HEK293 (cell line): ENCODE results near the gene PBRM1.

Source experiments
- BCL11A ChIP-seq: fragments of 450-650 bp; formaldehyde crosslinking; IDR thresholded peaks from 2 replicates; pipeline ENCODE4 v1.5.1; 2016; ENCODE audit warnings: low read depth, missing biosample characterization, missing genetic modification characterization
- EGR2 ChIP-seq: fragments of 450-650 bp; formaldehyde crosslinking; IDR thresholded peaks from 2 replicates; pipeline ENCODE4 v1.5.1; 2016; ENCODE audit warnings: low read depth, missing biosample characterization, missing genetic modification characterization
- GLI2 ChIP-seq: fragments of 450-650 bp; formaldehyde crosslinking; IDR thresholded peaks from 2 replicates; pipeline ENCODE4; 2017; ENCODE audit warnings: missing biosample characterization, missing genetic modification characterization, low read depth, borderline replicate concordance
- HOXA7 ChIP-seq: sonication (generic); formaldehyde crosslinking; IDR thresholded peaks from 2 replicates; pipeline ENCODE4 v1.8.1; 2022; ENCODE audit warnings: missing genetic modification reagents, borderline replicate concordance
- HOXD13 ChIP-seq: sonication (generic); formaldehyde crosslinking; IDR thresholded peaks from 2 replicates; pipeline ENCODE4 v1.8.0; 2022; ENCODE audit warnings: missing genetic modification reagents, borderline replicate concordance
- KLF7 ChIP-seq: fragments of 450-650 bp; formaldehyde crosslinking; IDR thresholded peaks from 2 replicates; pipeline ENCODE4 v1.5.1; 2016; ENCODE audit warnings: missing biosample characterization, missing genetic modification characterization, borderline replicate concordance
- MEIS1 ChIP-seq: sonication (generic); formaldehyde crosslinking; IDR thresholded peaks from 2 replicates; pipeline ENCODE4 v1.8.1; 2022; ENCODE audit warnings: missing genetic modification reagents, mild to moderate bottlenecking, borderline replicate concordance
- OVOL3 ChIP-seq: fragments of 450-650 bp; formaldehyde crosslinking; IDR thresholded peaks from 2 replicates; pipeline ENCODE4 v1.5.1; 2016; ENCODE audit warnings: missing biosample characterization, missing genetic modification characterization
- SP7 ChIP-seq: fragments of 450-650 bp; formaldehyde crosslinking; IDR thresholded peaks from 2 replicates; pipeline ENCODE4 v1.5.1; 2016; ENCODE audit warnings: missing biosample characterization, missing genetic modification characterization
- TRIM28 ChIP-seq: IDR thresholded peaks from 2 replicates; pipeline ENCODE4 v1.6.1; 2011; ENCODE audit warnings: low read length, control low read depth, borderline replicate concordance
- ZBTB1 ChIP-seq: fragments of 450-650 bp; formaldehyde crosslinking; IDR thresholded peaks from 2 replicates; pipeline ENCODE4 v1.5.1; 2016; ENCODE audit warnings: missing biosample characterization, missing genetic modification characterization
- ZBTB17 ChIP-seq: fragments of 450-650 bp; formaldehyde crosslinking; IDR thresholded peaks from 2 replicates; pipeline ENCODE4 v1.5.1; 2016; ENCODE audit warnings: missing biosample characterization, missing genetic modification characterization
- ZFHX2 ChIP-seq: fragments of 450-650 bp; formaldehyde crosslinking; conservative IDR thresholded peaks from 2 replicates; pipeline ENCODE4 v1.5.1; 2016; ENCODE audit warnings: missing biosample characterization, missing genetic modification characterization
- ZFP3 ChIP-seq: fragments of 450-650 bp; formaldehyde crosslinking; IDR thresholded peaks from 2 replicates; pipeline ENCODE4 v1.5.1; 2016; ENCODE audit warnings: low read depth, missing biosample characterization, missing genetic modification characterization
- ZFP37 ChIP-seq: fragments of 450-650 bp; formaldehyde crosslinking; IDR thresholded peaks from 2 replicates; pipeline ENCODE4 v1.5.1; 2016; ENCODE audit warnings: missing biosample characterization, missing genetic modification characterization
- ZIC2 ChIP-seq: fragments of 450-650 bp; formaldehyde crosslinking; IDR thresholded peaks from 2 replicates; pipeline ENCODE4 v1.5.1; 2016; ENCODE audit warnings: missing biosample characterization, missing genetic modification characterization
- ZNF133 ChIP-seq: fragments of 450-650 bp; formaldehyde crosslinking; IDR thresholded peaks from 2 replicates; pipeline ENCODE4 v1.5.1; 2016; ENCODE audit warnings: missing biosample characterization, missing genetic modification characterization
- ZNF16 ChIP-seq: fragments of 450-650 bp; formaldehyde crosslinking; IDR thresholded peaks from 2 replicates; pipeline ENCODE4 v1.5.1; 2016; ENCODE audit warnings: low read depth, missing biosample characterization, missing genetic modification characterization
- ZNF2 ChIP-seq: fragments of 450-650 bp; formaldehyde crosslinking; IDR thresholded peaks from 2 replicates; pipeline ENCODE4 v1.5.1; 2016; ENCODE audit warnings: missing biosample characterization, missing genetic modification characterization
- ZNF202 ChIP-seq: fragments of 450-650 bp; formaldehyde crosslinking; IDR thresholded peaks from 2 replicates; pipeline ENCODE4 v1.5.1; 2016; ENCODE audit warnings: missing biosample characterization, missing genetic modification characterization, borderline replicate concordance
- ZNF335 ChIP-seq: fragments of 450-650 bp; formaldehyde crosslinking; conservative IDR thresholded peaks from 2 replicates; pipeline ENCODE4 v1.5.1; 2016; ENCODE audit warnings: missing biosample characterization, missing genetic modification characterization
- ZNF394 ChIP-seq: fragments of 450-650 bp; formaldehyde crosslinking; IDR thresholded peaks from 2 replicates; pipeline ENCODE4 v1.5.1; 2016; ENCODE audit warnings: missing biosample characterization, missing genetic modification characterization, mild to moderate bottlenecking, moderate library complexity, borderline replicate concordance
- ZNF404 ChIP-seq: fragments of 450-650 bp; formaldehyde crosslinking; IDR thresholded peaks from 2 replicates; pipeline ENCODE4 v1.5.1; 2017; ENCODE audit warnings: missing biosample characterization, missing genetic modification characterization
- ZNF416 ChIP-seq: fragments of 450-650 bp; formaldehyde crosslinking; IDR thresholded peaks from 2 replicates; pipeline ENCODE4 v1.5.1; 2016; ENCODE audit warnings: missing biosample characterization, missing genetic modification characterization
- ZNF423 ChIP-seq: fragments of 450-650 bp; formaldehyde crosslinking; IDR thresholded peaks from 2 replicates; pipeline ENCODE4 v1.5.1; 2016; ENCODE audit warnings: missing biosample characterization, missing genetic modification characterization
- ZNF555 ChIP-seq: fragments of 450-650 bp; formaldehyde crosslinking; conservative IDR thresholded peaks from 2 replicates; pipeline ENCODE4 v1.5.1; 2017; ENCODE audit warnings: missing biosample characterization, mild to moderate bottlenecking, missing genetic modification characterization, inconsistent platforms
- ZNF558 ChIP-seq: fragments of 450-650 bp; formaldehyde crosslinking; IDR thresholded peaks from 2 replicates; pipeline ENCODE4 v1.5.1; 2016; ENCODE audit warnings: missing biosample characterization, missing genetic modification characterization
- ZNF585B ChIP-seq: fragments of 450-650 bp; formaldehyde crosslinking; IDR thresholded peaks from 2 replicates; pipeline ENCODE4 v1.5.1; 2016; ENCODE audit warnings: missing biosample characterization, missing genetic modification characterization
- ZNF600 ChIP-seq: fragments of 450-650 bp; formaldehyde crosslinking; IDR thresholded peaks from 2 replicates; pipeline ENCODE4 v1.5.1; 2016; ENCODE audit warnings: missing biosample characterization, missing genetic modification characterization
- ZNF621 ChIP-seq: fragments of 450-650 bp; formaldehyde crosslinking; IDR thresholded peaks from 2 replicates; pipeline ENCODE4 v1.5.1; 2017; ENCODE audit warnings: missing biosample characterization, missing genetic modification characterization
- ZNF658 ChIP-seq: fragments of 450-650 bp; formaldehyde crosslinking; IDR thresholded peaks from 2 replicates; pipeline ENCODE4; 2016; ENCODE audit warnings: missing biosample characterization, missing genetic modification characterization
- TF ChIP-seq, protein P1 (sequence below): fragments of 450-650 bp; formaldehyde crosslinking; IDR thresholded peaks from 2 replicates; pipeline ENCODE4 v1.5.1; 2016; ENCODE audit warnings: missing biosample characterization, missing genetic modification characterization
- TF ChIP-seq, protein P2 (sequence below): fragments of 450-650 bp; formaldehyde crosslinking; IDR thresholded peaks from 2 replicates; pipeline ENCODE4 v1.5.1; 2016; ENCODE audit warnings: missing biosample characterization, missing genetic modification characterization
- TF ChIP-seq, protein P3 (sequence below): fragments of 450-650 bp; IDR thresholded peaks from 2 replicates; pipeline ENCODE4 v1.5.1; 2018; ENCODE audit warnings: missing biosample characterization, mild to moderate bottlenecking, missing genetic modification characterization

PBRM1 gene

DNA sequence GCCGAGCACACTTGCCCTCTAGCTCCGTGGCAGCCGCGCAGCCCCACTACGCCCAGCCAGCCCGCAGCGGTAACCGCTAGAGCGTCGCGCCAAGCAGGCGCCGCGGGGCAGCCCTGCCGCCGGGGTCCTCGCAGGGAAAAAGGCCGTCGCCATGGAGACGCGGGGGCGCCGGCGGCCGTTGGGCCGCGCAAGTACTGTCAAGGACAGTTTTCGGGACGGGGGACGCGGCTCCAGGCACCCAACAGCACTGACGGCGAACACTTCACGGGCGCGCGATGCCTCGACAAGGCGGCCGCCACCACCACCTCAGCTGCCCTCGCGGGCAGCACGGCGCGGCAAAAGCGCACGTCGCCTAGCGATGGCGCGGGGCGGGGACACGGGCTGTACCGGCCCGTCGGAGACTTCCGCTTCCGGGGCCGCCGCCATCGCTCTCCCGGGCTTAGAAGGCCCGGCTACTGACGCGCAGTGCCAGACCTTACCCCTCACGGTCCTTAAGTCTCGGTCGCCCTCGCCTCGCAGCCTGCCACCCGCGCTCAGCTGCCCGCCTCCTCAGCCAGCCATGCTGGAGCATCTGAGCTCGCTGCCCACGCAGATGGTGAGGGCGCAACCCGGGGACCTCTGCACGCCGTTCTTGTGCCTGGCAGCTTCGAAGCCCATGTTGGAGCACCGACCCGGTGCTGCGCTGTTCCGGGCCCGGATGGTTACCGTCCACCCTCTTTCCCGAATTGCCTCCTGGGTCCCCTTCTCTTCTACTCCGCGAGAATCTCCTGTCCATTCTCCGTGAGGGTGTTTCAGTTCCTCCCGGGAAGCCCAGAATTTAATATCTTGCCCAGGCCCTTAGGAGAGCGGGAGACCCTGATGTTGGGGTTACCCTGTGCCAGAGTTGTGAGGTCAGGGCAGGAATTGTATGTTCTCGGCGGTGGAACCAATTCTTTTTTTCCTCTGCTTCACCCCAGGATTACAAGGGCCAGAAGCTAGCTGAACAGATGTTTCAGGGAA, 20.3 kb upstream of the PBRM1 start, which contains the start of the genes GLT8D1 and SPCS1 (continued):
- peak; percentile 66 for TF ChIP-seq EGR2
- TF ChIP-seq SP7 (tag by site-specific recombination): peak; percentile 66
- peak; percentile 71; the same call in 1 of the 2 replicates for TF ChIP-seq ZNF2 (tag by site-specific recombination)
- TF ChIP-seq BCL11A (tag by site-specific recombination): no peak
- TF ChIP-seq GLI2 (tag by site-specific recombination): no peak
- TF ChIP-seq ZFHX2 (tag by site-specific recombination): peak; percentile 85
- no peak for TF ChIP-seq HOXA7 (CRISPR knock-in tag)
- TF ChIP-seq ZNF558: no peak
- TF ChIP-seq OVOL3 (tag by site-specific recombination): no peak
- peak; percentile 100 for TF ChIP-seq ZBTB1 (tag by site-specific recombination)
- TF ChIP-seq TRIM28: no peak
- TF ChIP-seq ZNF423 (tag by site-specific recombination): no peak
- no peak for TF ChIP-seq ZNF658 (tag by site-specific recombination)
- no peak for TF ChIP-seq ZNF202 (tag by site-specific recombination)
- no peak; the same call in 1 of the 2 replicates for TF ChIP-seq ZNF133 (tag by site-specific recombination)
- no peak for TF ChIP-seq MEIS1 (CRISPR knock-in tag)
- TF ChIP-seq ZFP3: no peak
- TF ChIP-seq, protein P1, sequence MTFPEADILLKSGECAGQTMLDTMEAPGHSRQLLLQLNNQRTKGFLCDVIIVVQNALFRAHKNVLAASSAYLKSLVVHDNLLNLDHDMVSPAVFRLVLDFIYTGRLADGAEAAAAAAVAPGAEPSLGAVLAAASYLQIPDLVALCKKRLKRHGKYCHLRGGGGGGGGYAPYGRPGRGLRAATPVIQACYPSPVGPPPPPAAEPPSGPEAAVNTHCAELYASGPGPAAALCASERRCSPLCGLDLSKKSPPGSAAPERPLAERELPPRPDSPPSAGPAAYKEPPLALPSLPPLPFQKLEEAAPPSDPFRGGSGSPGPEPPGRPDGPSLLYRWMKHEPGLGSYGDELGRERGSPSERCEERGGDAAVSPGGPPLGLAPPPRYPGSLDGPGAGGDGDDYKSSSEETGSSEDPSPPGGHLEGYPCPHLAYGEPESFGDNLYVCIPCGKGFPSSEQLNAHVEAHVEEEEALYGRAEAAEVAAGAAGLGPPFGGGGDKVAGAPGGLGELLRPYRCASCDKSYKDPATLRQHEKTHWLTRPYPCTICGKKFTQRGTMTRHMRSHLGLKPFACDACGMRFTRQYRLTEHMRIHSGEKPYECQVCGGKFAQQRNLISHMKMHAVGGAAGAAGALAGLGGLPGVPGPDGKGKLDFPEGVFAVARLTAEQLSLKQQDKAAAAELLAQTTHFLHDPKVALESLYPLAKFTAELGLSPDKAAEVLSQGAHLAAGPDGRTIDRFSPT (tag by site-specific recombination): no peak
- TF ChIP-seq ZNF555: no peak
- TF ChIP-seq ZFP37 (tag by site-specific recombination): 0 out of 2 replicates have a peak, but pooled peaks have one; percentile 18
- peak; percentile 21; the same call in 1 of the 2 replicates for TF ChIP-seq ZNF394 (tag by site-specific recombination)
- TF ChIP-seq HOXD13 (CRISPR knock-in tag): no peak
- TF ChIP-seq ZNF335: peak; percentile 93
- TF ChIP-seq ZNF416 (tag by site-specific recombination): no peak
- no peak for TF ChIP-seq ZNF404 (tag by site-specific recombination)
- TF ChIP-seq, protein P2, sequence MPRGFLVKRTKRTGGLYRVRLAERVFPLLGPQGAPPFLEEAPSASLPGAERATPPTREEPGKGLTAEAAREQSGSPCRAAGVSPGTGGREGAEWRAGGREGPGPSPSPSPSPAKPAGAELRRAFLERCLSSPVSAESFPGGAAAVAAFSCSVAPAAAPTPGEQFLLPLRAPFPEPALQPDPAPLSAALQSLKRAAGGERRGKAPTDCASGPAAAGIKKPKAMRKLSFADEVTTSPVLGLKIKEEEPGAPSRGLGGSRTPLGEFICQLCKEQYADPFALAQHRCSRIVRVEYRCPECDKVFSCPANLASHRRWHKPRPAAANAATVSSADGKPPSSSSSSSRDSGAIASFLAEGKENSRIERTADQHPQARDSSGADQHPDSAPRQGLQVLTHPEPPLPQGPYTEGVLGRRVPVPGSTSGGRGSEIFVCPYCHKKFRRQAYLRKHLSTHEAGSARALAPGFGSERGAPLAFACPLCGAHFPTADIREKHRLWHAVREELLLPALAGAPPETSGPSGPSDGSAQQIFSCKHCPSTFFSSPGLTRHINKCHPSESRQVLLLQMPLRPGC: no peak
- TF ChIP-seq KLF7: no peak
- no peak for TF ChIP-seq ZNF585B (tag by site-specific recombination)
- TF ChIP-seq ZNF621 (tag by site-specific recombination): no peak
- TF ChIP-seq ZNF16 (tag by site-specific recombination): no peak
- TF ChIP-seq, protein P3, sequence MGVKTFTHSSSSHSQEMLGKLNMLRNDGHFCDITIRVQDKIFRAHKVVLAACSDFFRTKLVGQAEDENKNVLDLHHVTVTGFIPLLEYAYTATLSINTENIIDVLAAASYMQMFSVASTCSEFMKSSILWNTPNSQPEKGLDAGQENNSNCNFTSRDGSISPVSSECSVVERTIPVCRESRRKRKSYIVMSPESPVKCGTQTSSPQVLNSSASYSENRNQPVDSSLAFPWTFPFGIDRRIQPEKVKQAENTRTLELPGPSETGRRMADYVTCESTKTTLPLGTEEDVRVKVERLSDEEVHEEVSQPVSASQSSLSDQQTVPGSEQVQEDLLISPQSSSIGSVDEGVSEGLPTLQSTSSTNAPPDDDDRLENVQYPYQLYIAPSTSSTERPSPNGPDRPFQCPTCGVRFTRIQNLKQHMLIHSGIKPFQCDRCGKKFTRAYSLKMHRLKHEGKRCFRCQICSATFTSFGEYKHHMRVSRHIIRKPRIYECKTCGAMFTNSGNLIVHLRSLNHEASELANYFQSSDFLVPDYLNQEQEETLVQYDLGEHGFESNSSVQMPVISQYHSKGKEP: no peak
- TF ChIP-seq ZBTB17 (tag by site-specific recombination): peak; percentile 78
- peak; percentile 21; the same call in 1 of the 2 replicates for TF ChIP-seq ZIC2 (tag by site-specific recombination)
- peak; percentile 67 for TF ChIP-seq ZNF600
